B cell (primary cell): ENCODE results near the gene LHPP.

ENCODE experiments used
- EZH2 ChIP-seq: IDR thresholded peaks from 2 replicates; pipeline ENCODE4 v1.6.1; 2012; ENCODE audit warnings: borderline replicate concordance, low read depth, mild to moderate bottlenecking, moderate library complexity, low read length; ENCODE audit not compliant: insufficient read depth, poor library complexity, severe bottlenecking
- TF ChIP-seq, protein P1 (sequence below): fragments of 200-600 bp; IDR thresholded peaks from one replicate; pipeline ENCODE4 v1.8.0; 2022; ENCODE audit warnings: antibody characterized with exemption, mild to moderate bottlenecking

DNA sequence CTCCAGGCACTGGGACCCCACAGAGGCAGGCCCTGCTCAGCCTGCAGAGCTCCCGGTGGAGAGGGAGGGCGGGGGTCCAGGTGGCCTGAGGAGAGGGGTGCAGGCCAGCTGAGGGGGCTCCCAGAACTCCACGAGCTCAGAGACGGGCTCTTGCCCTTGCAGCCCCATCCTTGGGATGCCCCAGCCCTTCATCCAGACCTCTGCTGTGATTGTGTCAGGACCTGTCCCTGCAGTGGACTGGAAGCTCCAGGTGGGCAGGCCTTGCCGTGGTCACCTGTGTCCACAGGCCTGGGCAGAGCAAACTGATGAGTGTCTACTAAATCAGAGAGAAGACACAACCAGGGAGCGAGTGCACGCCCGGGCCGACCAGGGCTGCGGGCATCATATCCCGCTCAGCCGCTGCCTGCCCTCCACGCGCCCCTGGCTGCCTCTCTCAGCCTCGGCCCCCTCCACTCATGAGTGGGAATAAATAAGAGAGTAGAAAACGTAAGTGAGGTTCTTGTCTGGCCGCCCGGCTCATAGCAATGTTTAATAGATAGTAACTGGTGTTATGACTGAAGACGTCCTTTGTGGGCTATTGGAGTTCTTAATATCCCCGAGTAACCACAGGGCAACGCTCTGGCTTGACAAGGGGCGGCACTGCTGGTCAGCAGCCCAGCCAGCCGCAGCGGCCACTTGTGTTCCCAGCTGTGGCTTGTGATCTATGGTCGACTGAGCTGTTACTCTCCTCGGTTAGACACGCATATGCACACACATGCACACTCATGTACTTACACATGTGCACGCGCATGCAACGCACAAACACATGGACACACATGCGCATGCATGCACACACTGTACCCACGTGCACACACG is 105.6 kb downstream of the LHPP start:
- TF ChIP-seq, protein P1, sequence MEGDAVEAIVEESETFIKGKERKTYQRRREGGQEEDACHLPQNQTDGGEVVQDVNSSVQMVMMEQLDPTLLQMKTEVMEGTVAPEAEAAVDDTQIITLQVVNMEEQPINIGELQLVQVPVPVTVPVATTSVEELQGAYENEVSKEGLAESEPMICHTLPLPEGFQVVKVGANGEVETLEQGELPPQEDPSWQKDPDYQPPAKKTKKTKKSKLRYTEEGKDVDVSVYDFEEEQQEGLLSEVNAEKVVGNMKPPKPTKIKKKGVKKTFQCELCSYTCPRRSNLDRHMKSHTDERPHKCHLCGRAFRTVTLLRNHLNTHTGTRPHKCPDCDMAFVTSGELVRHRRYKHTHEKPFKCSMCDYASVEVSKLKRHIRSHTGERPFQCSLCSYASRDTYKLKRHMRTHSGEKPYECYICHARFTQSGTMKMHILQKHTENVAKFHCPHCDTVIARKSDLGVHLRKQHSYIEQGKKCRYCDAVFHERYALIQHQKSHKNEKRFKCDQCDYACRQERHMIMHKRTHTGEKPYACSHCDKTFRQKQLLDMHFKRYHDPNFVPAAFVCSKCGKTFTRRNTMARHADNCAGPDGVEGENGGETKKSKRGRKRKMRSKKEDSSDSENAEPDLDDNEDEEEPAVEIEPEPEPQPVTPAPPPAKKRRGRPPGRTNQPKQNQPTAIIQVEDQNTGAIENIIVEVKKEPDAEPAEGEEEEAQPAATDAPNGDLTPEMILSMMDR = no peak
- TF ChIP-seq EZH2 = no peak
